Measurements from ENCODE around the gene GOLGA6L2. TPM values are rescaled to one million over a fixed set of nuclear protein-coding genes. Genes with fewer than 3 reads are reported as not detected.
A peak's percentile ranks its signal among the peaks of the same experiment; 100 is the strongest.
"Not testable (repeated sequence)": the region's sequence is repeated elsewhere in the genome, so short reads cannot be mapped to it uniquely, and the experiment has no call there.

The GOLGA6L2 gene
- total RNA-seq, 4 donors from 2014 or later = not detected

DNA sequence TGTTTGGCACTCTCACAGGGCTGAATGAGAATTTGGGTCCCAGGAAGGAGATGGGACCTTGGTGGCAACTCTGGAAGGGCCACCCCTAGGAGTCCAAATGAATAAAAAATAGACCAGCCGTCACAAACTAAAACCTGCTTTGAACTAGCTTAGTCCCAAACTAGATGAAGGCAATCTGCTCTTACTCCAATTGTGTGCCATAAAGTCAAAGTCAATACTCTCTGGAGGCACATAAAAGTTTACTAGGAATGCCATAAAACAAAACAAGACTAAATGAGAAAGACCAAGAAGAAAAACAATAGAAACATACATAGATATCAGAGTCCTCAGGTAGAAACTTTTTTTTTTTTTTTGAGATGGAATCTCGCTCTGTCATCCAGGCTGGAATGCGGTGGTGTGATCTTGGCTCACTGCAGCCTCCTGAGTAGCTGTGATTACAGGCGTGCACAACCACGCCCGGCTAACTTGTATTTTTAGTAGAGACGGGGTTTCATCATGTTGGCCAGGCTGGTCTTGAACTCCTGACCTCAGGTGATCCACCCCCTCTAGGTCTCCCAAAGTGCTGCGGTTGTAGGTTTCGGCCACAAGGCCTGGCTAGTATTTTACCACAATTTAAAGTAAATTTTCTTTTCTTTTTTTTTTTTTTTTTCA is 8.1 kb downstream of the GOLGA6L2 start:
- 58 to 66% methylated on average over 9 of the region's 9 CpGs for WGBS, 2 donors
- intact Hi-C loops (cut with DNase I; ENCODE audit: low total_unique reads) = no loop called here

GRCh38 chr15:23437673-23438072 is 9.4 kb downstream of the GOLGA6L2 start:
- intact Hi-C loops (cut with DNase I; ENCODE audit: low total_unique reads) = no loop called here
- H3K4me3 ChIP-seq (ENCODE audit: low read depth, poor library complexity, severe bottlenecking) = no peak overlapping the region
- DNase-seq (ENCODE audit: low spot score in 2 of 2) = no peak
- 95% methylated on average over 2 of the region's 2 CpGs for WGBS, 2 donors
- TF ChIP-seq POLR2A (IDR thresholded peaks at IDR 0.05) = no peak

More for the DNA sequence above, 8.1 kb downstream of the GOLGA6L2 start:
- no peak for DNase-seq (ENCODE audit: low spot score in 2 of 2)
- TF ChIP-seq CTCF (IDR thresholded peaks at IDR 0.05) (no peak), POLR2A (IDR thresholded peaks at IDR 0.05) (no peak)
- no peak overlapping the region for H3K4me3 ChIP-seq (ENCODE audit: low read depth, poor library complexity, severe bottlenecking)

DNA sequence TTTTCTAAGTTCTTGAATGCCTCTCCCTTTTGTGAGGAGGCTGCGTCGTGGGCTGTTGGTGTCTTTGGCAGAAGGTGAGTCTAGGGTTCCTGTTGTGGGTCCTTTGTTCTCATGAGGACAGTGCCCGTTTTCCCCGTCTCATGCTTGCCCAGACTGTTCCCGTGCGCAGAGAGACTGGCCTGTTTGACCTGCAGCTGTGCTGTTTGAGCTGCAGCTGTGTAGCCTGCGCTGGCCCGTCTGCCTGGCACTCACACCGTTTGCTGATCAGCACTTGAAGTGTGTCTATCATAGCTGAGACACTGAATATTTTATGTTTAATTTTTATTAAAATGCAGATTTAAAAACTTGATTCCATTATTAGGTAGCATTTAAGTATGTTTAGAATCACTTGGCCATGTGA is 9.9 kb downstream of the GOLGA6L2 start:
- intact Hi-C loops (cut with DNase I; ENCODE audit: low total_unique reads) = no loop called here
- no peak for DNase-seq (ENCODE audit: low spot score in 2 of 2)
- TF ChIP-seq CTCF (IDR thresholded peaks at IDR 0.05) (no peak), POLR2A (IDR thresholded peaks at IDR 0.05) (no peak)
- WGBS, 2 donors = 61 to 67% methylated on average over 9 of the region's 9 CpGs
- no peak overlapping the region for H3K4me3 ChIP-seq (ENCODE audit: low read depth, poor library complexity, severe bottlenecking)

GRCh38 chr15:23436421-23436820 is 10.6 kb downstream of the GOLGA6L2 start:
- no peak for DNase-seq (ENCODE audit: low spot score in 2 of 2)
- intact Hi-C loops (cut with DNase I; ENCODE audit: low total_unique reads) = no loop called here
- 77 to 79% methylated on average over 12 of the region's 12 CpGs for WGBS, 2 donors
- no peak overlapping the region for H3K4me3 ChIP-seq (ENCODE audit: low read depth, poor library complexity, severe bottlenecking)
- TF ChIP-seq POLR2A (IDR thresholded peaks at IDR 0.05) (no peak), CTCF (IDR thresholded peaks at IDR 0.05) (no peak)

DNA sequence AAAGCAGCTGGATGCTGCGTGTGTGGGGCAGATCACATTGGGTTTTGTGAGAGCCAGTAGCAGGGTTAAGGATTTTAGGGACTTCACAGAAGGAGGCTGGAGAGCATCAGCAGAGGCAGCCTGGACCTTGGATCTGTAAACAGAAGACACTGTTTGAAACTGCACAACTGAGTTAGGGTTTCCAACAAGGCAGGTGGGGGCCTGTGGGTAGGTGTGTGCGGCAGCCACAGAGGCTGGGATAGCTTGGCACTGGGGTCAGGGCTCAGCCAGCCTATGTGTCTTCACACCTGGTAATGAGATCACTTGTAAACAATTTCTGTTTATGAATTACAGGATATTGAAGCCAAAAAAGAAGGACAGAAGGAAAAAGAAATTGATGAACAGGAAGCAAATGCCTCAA is 12.3 kb downstream of the GOLGA6L2 start:
- WGBS, 2 donors = 79 to 80% methylated on average over 2 of the region's 2 CpGs
- DNase-seq (ENCODE audit: low spot score in 2 of 2); H3K4me3 ChIP-seq (ENCODE audit: low read depth, poor library complexity, severe bottlenecking); intact Hi-C loops (cut with DNase I; ENCODE audit: low total_unique reads): not testable (repeated sequence)

- 86 to 88% methylated on average over 7 to 8 of the region's 8 CpGs for WGBS, 2 donors
- DNase-seq (ENCODE audit: low spot score in 2 of 2) = peak in 1 of 2 donors; percentile 73
- intact Hi-C loops (cut with DNase I; ENCODE audit: low total_unique reads); H3K4me3 ChIP-seq (ENCODE audit: low read depth, poor library complexity, severe bottlenecking): not testable (repeated sequence)
Observed at GRCh38 chr15:23425327-23425726, 21.7 kb downstream of the GOLGA6L2 start.

GRCh38 chr15:23424111-23424904 is 22.7 kb downstream of the GOLGA6L2 start:
- 90% methylated on average over 13 of the region's 13 CpGs for WGBS, 2 donors

More at GRCh38 chr15:23424111-23424904, 22.7 kb downstream of the GOLGA6L2 start:
- intact Hi-C loops (cut with DNase I; ENCODE audit: low total_unique reads) = no loop called here
- H3K4me3 ChIP-seq (ENCODE audit: low read depth, poor library complexity, severe bottlenecking) = no peak overlapping the region
- peak in 1 of 2 donors; percentile 34 for DNase-seq (ENCODE audit: low spot score in 2 of 2)
- TF ChIP-seq CTCF (IDR thresholded peaks at IDR 0.05) (no peak), POLR2A (IDR thresholded peaks at IDR 0.05) (no peak)
